DMS153 (cell line): ENCODE measurements around the gene PNPLA2.

Experiments
- DNase-seq: peaks from one replicate; lab custom pipeline; 2025; lab: John Stamatoyannopoulos, UW

PNPLA2 gene

GRCh38 chr11:831118-831864, 12.6 kb downstream of the PNPLA2 start:
- no peak for DNase-seq

GRCh38 chr11:831961-832528, 13.3 kb downstream of the PNPLA2 start:
- DNase-seq: no peak

GRCh38 chr11:832529-833113, 13.9 kb downstream of the PNPLA2 start, which contains the start of gene CD151:
Gene CD151, plus strand, starts transcription at chr11:832952. Its CDS starts 3,118 bp downstream, at chr11:836070.
- no peak for DNase-seq

GRCh38 chr11:833114-833791, 14.5 kb downstream of the PNPLA2 start:
- DNase-seq: no peak

- DNase-seq: no peak
Observed at GRCh38 chr11:833849-834311, 15.2 kb downstream of the PNPLA2 start.

GRCh38 chr11:834371-835316, 15.9 kb downstream of the PNPLA2 start:
- no peak for DNase-seq

- DNase-seq: no peak
Observed at GRCh38 chr11:836274-836673, 17.6 kb downstream of the PNPLA2 start.

GRCh38 chr11:836700-837099, 18.0 kb downstream of the PNPLA2 start:
- DNase-seq: no peak

- no peak for DNase-seq
Observed at GRCh38 chr11:837189-837989, 18.7 kb downstream of the PNPLA2 start.

GRCh38 chr11:837990-838307, 19.2 kb downstream of the PNPLA2 start:
- no peak for DNase-seq

- no peak for DNase-seq
Observed at GRCh38 chr11:838441-839279, 19.9 kb downstream of the PNPLA2 start.

GRCh38 chr11:839280-839623, 20.5 kb downstream of the PNPLA2 start:
- DNase-seq: no peak

- DNase-seq: no peak
Observed at GRCh38 chr11:839875-840617, 21.3 kb downstream of the PNPLA2 start.

GRCh38 chr11:841981-842369, 23.3 kb downstream of the PNPLA2 start:
- no peak for DNase-seq

GRCh38 chr11:842370-843002, 23.8 kb downstream of the PNPLA2 start, which contains the start of the genes POLR2L and TSPAN4:
Gene POLR2L, minus strand, starts transcription at chr11:842529. Its CDS starts 21 bp downstream, at chr11:842508.
Gene TSPAN4, plus strand, starts transcription at chr11:842852. Its CDS starts 7,453 bp downstream, at chr11:850305.
- peak; percentile 56 for DNase-seq

GRCh38 chr11:843086-843734, 24.5 kb downstream of the PNPLA2 start:
- no peak for DNase-seq

- DNase-seq: no peak
Observed at GRCh38 chr11:843818-844692, 25.3 kb downstream of the PNPLA2 start.
